H9 (cell line): Measurements from ENCODE around the gene NHSL2. TPM values are rescaled to one million over a fixed set of nuclear protein-coding genes. Genes with fewer than 3 reads are reported as not detected.

Source experiments
- DNase-seq: peaks from one replicate; pipeline ENCODE4 v3.0.0-alpha.2; 2017
- H2AFZ ChIP-seq: one replicate; pipeline ENCODE4 v1.6.1; 2013; ENCODE audit warnings: mild to moderate bottlenecking, low read length, control low read depth, moderate library complexity
- H2AK5ac ChIP-seq: 2 replicates; pipeline ENCODE4 v1.6.1; 2013; ENCODE audit warnings: low read length, control low read depth, mixed read lengths; ENCODE audit not compliant: insufficient read length
- H2BK120ac ChIP-seq: one replicate; pipeline ENCODE4 v1.6.1; 2013; ENCODE audit warnings: low read depth, mild to moderate bottlenecking, low read length, control low read depth, inconsistent platforms; ENCODE audit not compliant: poor library complexity, severe bottlenecking
- H2BK12ac ChIP-seq: 2 replicates; pipeline ENCODE4 v1.6.1; 2013; ENCODE audit warnings: low read length, control low read depth, mixed read lengths, low read depth; ENCODE audit not compliant: insufficient read length
- H2BK15ac ChIP-seq: 2 replicates; pipeline ENCODE4 v1.6.1; 2013; ENCODE audit warnings: low read depth, low read length, control low read depth
- H2BK20ac ChIP-seq: one replicate; pipeline ENCODE4 v1.6.1; 2013; ENCODE audit warnings: low read depth, mild to moderate bottlenecking, low read length, control low read depth, inconsistent platforms; ENCODE audit not compliant: poor library complexity, severe bottlenecking
- H2BK5ac ChIP-seq: 2 replicates; pipeline ENCODE4 v1.6.1; 2013; ENCODE audit warnings: low read length, control low read depth, mixed read lengths; ENCODE audit not compliant: insufficient read length
- H3K14ac ChIP-seq: 2 replicates; pipeline ENCODE4 v1.6.1; 2013; ENCODE audit warnings: low read length, control low read depth; ENCODE audit not compliant: insufficient read depth
- H3K18ac ChIP-seq: 2 replicates; pipeline ENCODE4 v1.6.1; 2013; ENCODE audit warnings: low read depth, mild to moderate bottlenecking, mixed read lengths, low read length, control low read depth; ENCODE audit not compliant: insufficient read length
- H3K23ac ChIP-seq: 2 replicates; pipeline ENCODE4 v1.6.1; 2013; ENCODE audit warnings: low read length, control low read depth, mixed read lengths, low read depth; ENCODE audit not compliant: insufficient read length
- H3K23me2 ChIP-seq: 2 replicates; pipeline ENCODE4 v1.6.1; 2013; ENCODE audit warnings: low read depth, mild to moderate bottlenecking, mixed read lengths, low read length, control low read depth; ENCODE audit not compliant: insufficient read length, poor library complexity, severe bottlenecking
- H3K27ac ChIP-seq: 2 replicates; pipeline ENCODE4 v1.5.1; 2013; ENCODE audit warnings: low read length, control low read depth, mixed read lengths, low read depth; ENCODE audit not compliant: insufficient read length
- H3K27me3 ChIP-seq: 2 replicates; pipeline ENCODE4 v1.6.1; 2013; ENCODE audit warnings: low read length, control low read depth, inconsistent platforms; ENCODE audit not compliant: insufficient read depth
- H3K4ac ChIP-seq: 2 replicates; pipeline ENCODE4 v1.6.1; 2013; ENCODE audit warnings: low read depth, mild to moderate bottlenecking, control low read depth, inconsistent platforms, low read length, moderate library complexity
- H3K4me1 ChIP-seq: 2 replicates; pipeline ENCODE4 v1.6.1; 2013; ENCODE audit warnings: low read length, control low read depth, inconsistent platforms; ENCODE audit not compliant: insufficient read depth
- H3K4me2 ChIP-seq: 2 replicates; pipeline ENCODE4 v1.6.1; 2013; ENCODE audit warnings: low read length, control low read depth, mixed read lengths; ENCODE audit not compliant: insufficient read length, insufficient read depth
- H3K56ac ChIP-seq: 2 replicates; pipeline ENCODE4 v1.6.1; 2013; ENCODE audit warnings: low read depth, mild to moderate bottlenecking, mixed read lengths, low read length, control low read depth; ENCODE audit not compliant: insufficient read length
- H3K79me1 ChIP-seq: 2 replicates; pipeline ENCODE4 v1.6.1; 2013; ENCODE audit warnings: low read depth, mild to moderate bottlenecking, moderate library complexity, low read length, control low read depth, inconsistent platforms; ENCODE audit not compliant: insufficient read depth, poor library complexity, severe bottlenecking
- H3K79me2 ChIP-seq: 2 replicates; pipeline ENCODE4 v1.6.1; 2013; ENCODE audit warnings: low read length, control low read depth, inconsistent platforms; ENCODE audit not compliant: insufficient read depth
- H3K9ac ChIP-seq: 2 replicates; pipeline ENCODE4 v1.6.1; 2013; ENCODE audit warnings: low read length, control low read depth, mixed read lengths; ENCODE audit not compliant: insufficient read length; ENCODE audit errors: extremely low read depth
- H3K9me3 ChIP-seq: one replicate; pipeline ENCODE4 v1.6.1; 2013; ENCODE audit warnings: low read depth, low read length, inconsistent platforms; ENCODE audit not compliant: control insufficient read depth
- H3T11ph ChIP-seq: one replicate; pipeline ENCODE4 v1.6.1; 2013; ENCODE audit warnings: mild to moderate bottlenecking, low read length, control low read depth, inconsistent platforms
- H4K20me1 ChIP-seq: one replicate; pipeline ENCODE4 v1.6.1; 2013; ENCODE audit not compliant: control insufficient read depth, insufficient read length, insufficient read depth
- H4K5ac ChIP-seq: 2 replicates; pipeline ENCODE4 v1.6.1; 2013; ENCODE audit warnings: low read depth, mild to moderate bottlenecking, mixed read lengths, low read length, control low read depth; ENCODE audit not compliant: insufficient read length
- H4K8ac ChIP-seq: replicated peaks from 2 replicates; pipeline ENCODE4 v1.6.1; 2013; ENCODE audit warnings: low read length, control low read depth, mixed read lengths, low read depth; ENCODE audit not compliant: insufficient read length
- H4K91ac ChIP-seq: 2 replicates; pipeline ENCODE4 v1.6.1; 2013; ENCODE audit warnings: low read depth, mild to moderate bottlenecking, moderate library complexity, mixed read lengths, low read length, control low read depth; ENCODE audit not compliant: insufficient read length
- H3K27ac Mint-ChIP-seq, 3 experiments: 2 replicates in 2 of 3; 3 replicates in 1 of 3; pipeline ENCODE4 v1.8.0; 2020 to 2021; ENCODE audit warnings: mixed read lengths in 3 of 3, mild to moderate bottlenecking in 1 of 3, moderate library complexity in 1 of 3
- H3K27me3 Mint-ChIP-seq: 2 replicates; pipeline ENCODE4 v1.8.0; 2021; ENCODE audit warnings: low read depth, mild to moderate bottlenecking, moderate library complexity, mixed read lengths
- H3K36me3 Mint-ChIP-seq, 3 experiments: 2 replicates in 2 of 3; 3 replicates in 1 of 3; pipeline ENCODE4 v1.8.0; 2020 to 2021; ENCODE audit warnings: low read depth in 3 of 3, mixed read lengths in 3 of 3; ENCODE audit not compliant: insufficient read depth in 1 of 3
- H3K4me1 Mint-ChIP-seq, 2 experiments: 2 replicates each; pipeline ENCODE4 v1.8.0; 2020; ENCODE audit warnings: mixed read lengths in 2 of 2
- H3K4me3 Mint-ChIP-seq, 2 experiments: 2 replicates in 1 of 2; 3 replicates in 1 of 2; pipeline ENCODE4 v1.8.0; 2020 to 2021; ENCODE audit warnings: mild to moderate bottlenecking in 2 of 2, mixed read lengths in 2 of 2, moderate library complexity in 1 of 2
- H3K9me3 Mint-ChIP-seq, 2 experiments: 2 replicates in 1 of 2; 3 replicates in 1 of 2; pipeline ENCODE4 v1.8.0; 2020; ENCODE audit warnings: mild to moderate bottlenecking in 2 of 2, mixed read lengths in 2 of 2, moderate library complexity in 1 of 2
- WGBS: extraction: QIAGEN DNeasy Blood & Tissue Kit; methylation state at CpG from one replicate; pipeline ENCODE4 v1.1.7; 2013; ENCODE audit warnings: missing lambda C conversion rate, low lambda C conversion rate, mixed read lengths; ENCODE audit not compliant: insufficient read length; ENCODE audit errors: extremely low coverage; 5-methylcytosine and 5-hydroxymethylcytosine counted together
- total RNA-seq: library from RNA; stranded (reverse); gene quantifications from 2 replicates; pipeline ENCODE4 v1.2.1, GENCODE V29; 2021
- TF ChIP-seq, protein P1 (sequence below): fragments of 200-600 bp; sonication (generic); conservative IDR thresholded peaks from 3 replicates; pipeline ENCODE4 v1.8.0; 2021; ENCODE audit warnings: antibody characterized with exemption, mild to moderate bottlenecking

Gene NHSL2
- total RNA-seq, 1 experiment from 2014 or later = 6.4 TPM

DNA sequence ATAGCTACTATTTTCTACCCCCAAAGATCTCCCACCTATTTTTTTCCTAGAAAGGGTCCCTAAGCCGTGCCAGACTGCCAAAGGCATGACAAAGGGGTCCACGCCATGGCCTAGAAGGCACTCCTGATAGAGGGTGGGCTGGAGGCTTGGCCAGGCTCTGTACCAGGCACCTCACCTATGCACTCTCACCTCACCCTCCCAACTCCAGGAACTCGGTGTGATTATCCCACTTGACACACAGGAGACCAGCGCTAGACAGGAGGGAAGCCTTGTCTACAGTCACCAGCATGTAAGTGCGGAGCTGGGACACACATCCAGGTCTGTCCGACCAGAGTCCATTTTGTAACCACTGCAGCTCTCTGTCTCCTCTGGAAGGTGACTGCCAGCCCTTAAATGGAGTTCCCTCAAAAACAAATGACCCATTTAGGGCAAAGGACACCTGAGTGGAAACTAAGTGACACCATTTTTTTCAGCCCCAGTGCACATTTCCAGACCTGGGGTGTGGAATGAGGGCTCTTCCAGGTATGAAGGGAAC lies 114.7 kb downstream of the NHSL2 start:
- H3K9ac ChIP-seq = no peak overlapping the region
- H2BK12ac ChIP-seq = no peak overlapping the region
- peaks cover 10% of the 10 kb centered on the region for H3K9me3 ChIP-seq
- H3K79me2 ChIP-seq = no peaks in the 10 kb centered on the region
- no peaks in the 10 kb centered on the region for H3K27me3 Mint-ChIP-seq
- H3K14ac ChIP-seq = no peak overlapping the region
- WGBS = no CpG with 5 or more reads among the region's 6 CpGs
- H3K4ac ChIP-seq = no peak overlapping the region
- H3K23me2 ChIP-seq = no peaks in the 10 kb centered on the region
- no peaks in the 10 kb centered on the region for H3K4me1 ChIP-seq
- no peaks in the 10 kb centered on the region for H4K20me1 ChIP-seq
- H3K18ac ChIP-seq = no peak overlapping the region
- no peak overlapping the region for H3T11ph ChIP-seq
- H4K8ac ChIP-seq = no peak overlapping the region
- H3K9me3 Mint-ChIP-seq = peaks cover 73 to 75% of the 10 kb centered on the region in 2 experiments
- no peak overlapping the region for H3K56ac ChIP-seq
- peaks cover 0 to 15% (median 9%) of the 10 kb centered on the region in 3 experiments; a peak in 5 of 7 replicates for H3K36me3 Mint-ChIP-seq
- H3K27ac Mint-ChIP-seq = no peak overlapping the region
- H2AK5ac ChIP-seq = no peak overlapping the region
- no peak overlapping the region for H2BK20ac ChIP-seq
- no peak overlapping the region for H2BK120ac ChIP-seq
- no peak overlapping the region for H4K91ac ChIP-seq
- peaks cover 4 to 6% of the 10 kb centered on the region in 2 experiments; a peak in 2 of 4 replicates for H3K4me1 Mint-ChIP-seq
- no peak overlapping the region for H3K4me3 Mint-ChIP-seq
- H4K5ac ChIP-seq = no peak overlapping the region
- H2AFZ ChIP-seq = no peak overlapping the region
- no peak overlapping the region for H3K27ac ChIP-seq
- no peak overlapping the region for H3K4me2 ChIP-seq
- no peak overlapping the region for H3K23ac ChIP-seq
- no peaks in the 10 kb centered on the region; the same call in 1 of the 2 replicates for H3K27me3 ChIP-seq
- no peak overlapping the region for H2BK5ac ChIP-seq
- H2BK15ac ChIP-seq = no peak overlapping the region
- no peaks in the 10 kb centered on the region for H3K79me1 ChIP-seq
- TF ChIP-seq, protein P1, sequence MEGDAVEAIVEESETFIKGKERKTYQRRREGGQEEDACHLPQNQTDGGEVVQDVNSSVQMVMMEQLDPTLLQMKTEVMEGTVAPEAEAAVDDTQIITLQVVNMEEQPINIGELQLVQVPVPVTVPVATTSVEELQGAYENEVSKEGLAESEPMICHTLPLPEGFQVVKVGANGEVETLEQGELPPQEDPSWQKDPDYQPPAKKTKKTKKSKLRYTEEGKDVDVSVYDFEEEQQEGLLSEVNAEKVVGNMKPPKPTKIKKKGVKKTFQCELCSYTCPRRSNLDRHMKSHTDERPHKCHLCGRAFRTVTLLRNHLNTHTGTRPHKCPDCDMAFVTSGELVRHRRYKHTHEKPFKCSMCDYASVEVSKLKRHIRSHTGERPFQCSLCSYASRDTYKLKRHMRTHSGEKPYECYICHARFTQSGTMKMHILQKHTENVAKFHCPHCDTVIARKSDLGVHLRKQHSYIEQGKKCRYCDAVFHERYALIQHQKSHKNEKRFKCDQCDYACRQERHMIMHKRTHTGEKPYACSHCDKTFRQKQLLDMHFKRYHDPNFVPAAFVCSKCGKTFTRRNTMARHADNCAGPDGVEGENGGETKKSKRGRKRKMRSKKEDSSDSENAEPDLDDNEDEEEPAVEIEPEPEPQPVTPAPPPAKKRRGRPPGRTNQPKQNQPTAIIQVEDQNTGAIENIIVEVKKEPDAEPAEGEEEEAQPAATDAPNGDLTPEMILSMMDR = no peak
- DNase-seq = peak; percentile 6
